ENCODE measurements around the gene SIDT1.

DNA sequence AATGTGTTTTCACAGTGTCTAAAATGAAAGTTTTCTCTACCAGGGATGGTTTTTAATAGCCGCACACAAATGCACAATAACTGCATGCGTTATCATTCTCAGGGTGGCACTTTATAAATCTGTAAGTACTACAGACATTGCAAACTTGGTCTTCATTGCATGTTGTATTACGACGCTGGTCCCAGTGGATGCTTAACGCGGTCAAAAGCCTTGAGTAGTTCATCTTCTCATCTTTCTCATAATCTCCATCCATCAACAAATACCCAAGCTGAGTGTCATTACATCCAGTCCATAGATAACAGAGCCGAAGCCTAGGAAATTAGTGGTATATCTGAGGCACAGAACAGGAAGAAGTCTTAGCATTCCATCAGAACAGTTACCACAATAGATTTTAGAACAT lies 91.5 kb downstream of the SIDT1 start:
- TF ChIP-seq, protein P1, sequence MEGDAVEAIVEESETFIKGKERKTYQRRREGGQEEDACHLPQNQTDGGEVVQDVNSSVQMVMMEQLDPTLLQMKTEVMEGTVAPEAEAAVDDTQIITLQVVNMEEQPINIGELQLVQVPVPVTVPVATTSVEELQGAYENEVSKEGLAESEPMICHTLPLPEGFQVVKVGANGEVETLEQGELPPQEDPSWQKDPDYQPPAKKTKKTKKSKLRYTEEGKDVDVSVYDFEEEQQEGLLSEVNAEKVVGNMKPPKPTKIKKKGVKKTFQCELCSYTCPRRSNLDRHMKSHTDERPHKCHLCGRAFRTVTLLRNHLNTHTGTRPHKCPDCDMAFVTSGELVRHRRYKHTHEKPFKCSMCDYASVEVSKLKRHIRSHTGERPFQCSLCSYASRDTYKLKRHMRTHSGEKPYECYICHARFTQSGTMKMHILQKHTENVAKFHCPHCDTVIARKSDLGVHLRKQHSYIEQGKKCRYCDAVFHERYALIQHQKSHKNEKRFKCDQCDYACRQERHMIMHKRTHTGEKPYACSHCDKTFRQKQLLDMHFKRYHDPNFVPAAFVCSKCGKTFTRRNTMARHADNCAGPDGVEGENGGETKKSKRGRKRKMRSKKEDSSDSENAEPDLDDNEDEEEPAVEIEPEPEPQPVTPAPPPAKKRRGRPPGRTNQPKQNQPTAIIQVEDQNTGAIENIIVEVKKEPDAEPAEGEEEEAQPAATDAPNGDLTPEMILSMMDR (IDR thresholded peaks at IDR 0.05) = no peak
- no peak for TF ChIP-seq POLR2A (IDR thresholded peaks at IDR 0.05)

All from right lobe of liver (tissue), 4 donors.